Measurements from ENCODE around the gene ITPR3. TPM values are rescaled to one million over a fixed set of nuclear protein-coding genes. Genes with fewer than 3 reads are reported as not detected.

ITPR3 gene
- total RNA-seq, 3 donors from 2014 or later (not counting 1 experiment from before 2014, with no cell fraction given) = 45.5 to 66.7 (median 46.0) TPM

DNA sequence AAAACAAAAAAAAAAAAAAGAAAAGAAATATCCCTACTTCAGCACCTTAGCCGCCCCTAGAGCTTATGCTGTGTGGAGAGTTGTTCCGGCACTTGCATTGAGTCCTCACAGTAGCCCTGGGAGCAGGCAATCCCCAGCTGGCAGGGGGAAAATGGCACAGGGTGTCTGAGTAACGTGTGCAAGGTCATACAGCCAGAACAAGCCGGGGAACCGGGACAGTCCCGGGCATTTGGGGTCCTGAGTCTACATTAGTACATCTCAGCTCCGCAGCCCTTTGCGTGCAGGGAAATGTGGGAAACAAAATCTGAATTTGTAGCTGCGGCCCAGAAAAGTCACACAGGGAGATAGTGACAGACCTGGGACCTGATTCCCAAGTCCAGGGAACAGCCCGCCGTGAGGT is 44.5 kb upstream of the ITPR3 start:
- H3K27ac ChIP-seq (ENCODE audit: low read length) = no peak overlapping the region
- no peaks in the 10 kb centered on the region for H3K9me3 Mint-ChIP-seq
- no peaks in the 10 kb centered on the region for H3K27me3 ChIP-seq (ENCODE audit: control insufficient read depth, insufficient read depth, low read length)
- no peak overlapping the region for H3K4me3 ChIP-seq (ENCODE audit: low read length)
- no peaks in the 10 kb centered on the region for H3K36me3 Mint-ChIP-seq
- TF ChIP-seq CTCF (IDR thresholded peaks at IDR 0.05) = no peak
- H3K4me1 ChIP-seq (ENCODE audit: control insufficient read depth, insufficient read depth, low read length) = peaks cover 41% of the 10 kb centered on the region
- H3K36me3 ChIP-seq (ENCODE audit: control insufficient read depth, insufficient read depth, low read length) = peaks cover 44% of the 10 kb centered on the region
- no peak for DNase-seq
- peaks cover 18 to 39% of the 10 kb centered on the region in 2 donors for H3K4me1 Mint-ChIP-seq
- no peaks in the 10 kb centered on the region for H3K27me3 Mint-ChIP-seq (ENCODE audit: low read depth in 2 of 2)
- WGBS (ENCODE audit: insufficient coverage) = 86% methylated on average over 11 of the region's 11 CpGs
- H3K27ac Mint-ChIP-seq = peak overlapping the region; percentile 45 to 99
- no peak for ATAC-seq
- peak overlapping the region; percentile 6 for H3K4me3 Mint-ChIP-seq
- no peaks in the 10 kb centered on the region for H3K9me3 ChIP-seq (ENCODE audit: control insufficient read depth, insufficient read depth, low read length)
- intact Hi-C loops (cut with micrococcal nuclease) = loop anchor here (10.0 kb wide), 2 partner anchors 122 to 232 kb away; partner anchors contain the start of gene ZBTB9

DNA sequence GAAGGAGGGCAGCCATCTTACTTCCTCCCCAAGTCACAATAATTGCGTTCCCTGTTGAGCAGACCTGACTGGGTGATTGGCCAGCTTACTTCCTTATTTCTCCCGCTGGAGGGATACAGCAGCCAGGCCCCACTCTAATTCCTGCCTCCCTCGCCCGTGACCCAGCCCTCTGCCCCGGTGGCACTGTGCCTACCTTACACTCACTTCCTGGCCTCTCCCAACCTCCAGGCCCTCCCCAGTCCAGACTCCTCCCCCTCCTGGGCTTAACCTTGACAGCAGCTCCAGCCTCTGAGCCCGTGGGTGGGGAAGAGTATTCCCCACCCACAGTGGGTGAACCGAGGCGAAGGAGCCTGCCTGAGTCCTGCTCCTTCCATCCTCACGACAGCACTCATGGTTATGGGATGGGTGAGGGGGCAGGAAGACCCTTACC is 44.0 kb upstream of the ITPR3 start:
- Mint-ChIP-seq H3K27me3 (ENCODE audit: low read depth in 2 of 2) (no peaks in the 10 kb centered on the region), H3K27ac (peak overlapping the region; percentile 45 to 99), H3K4me1 (peaks cover 14 to 35% of the 10 kb centered on the region in 2 donors), H3K4me3 (peak overlapping the region; percentile 13), H3K9me3 (no peaks in the 10 kb centered on the region), H3K36me3 (no peaks in the 10 kb centered on the region)
- Histone ChIP-seq H3K4me3 (ENCODE audit: low read length) (no peak overlapping the region), H3K4me1 (ENCODE audit: control insufficient read depth, insufficient read depth, low read length) (peaks cover 36% of the 10 kb centered on the region), H3K9me3 (ENCODE audit: control insufficient read depth, insufficient read depth, low read length) (no peaks in the 10 kb centered on the region), H3K27me3 (ENCODE audit: control insufficient read depth, insufficient read depth, low read length) (no peaks in the 10 kb centered on the region), H3K36me3 (ENCODE audit: control insufficient read depth, insufficient read depth, low read length) (peaks cover 44% of the 10 kb centered on the region), H3K27ac (ENCODE audit: low read length) (no peak overlapping the region)
- intact Hi-C loops (cut with micrococcal nuclease) = loop anchor here (10.0 kb wide), 2 partner anchors 122 to 232 kb away; partner anchors contain the start of gene ZBTB9
- 52% methylated on average over 8 of the region's 9 CpGs for WGBS (ENCODE audit: insufficient coverage)
- DNase-seq (no peak), ATAC-seq (no peak)
- no peak for TF ChIP-seq CTCF (IDR thresholded peaks at IDR 0.05)

GRCh38 chr6:33577718-33578117 is 43.4 kb upstream of the ITPR3 start:
- Histone ChIP-seq H3K4me3 (ENCODE audit: low read length) (no peak overlapping the region), H3K27ac (ENCODE audit: low read length) (peak overlapping the region; percentile 81), H3K9me3 (ENCODE audit: control insufficient read depth, insufficient read depth, low read length) (no peaks in the 10 kb centered on the region), H3K4me1 (ENCODE audit: control insufficient read depth, insufficient read depth, low read length) (peaks cover 33% of the 10 kb centered on the region), H3K27me3 (ENCODE audit: control insufficient read depth, insufficient read depth, low read length) (no peaks in the 10 kb centered on the region), H3K36me3 (ENCODE audit: control insufficient read depth, insufficient read depth, low read length) (peaks cover 44% of the 10 kb centered on the region)
- Mint-ChIP-seq H3K4me3 (peak overlapping the region; percentile 92), H3K4me1 (peaks cover 14 to 31% of the 10 kb centered on the region in 2 donors), H3K27ac (peak overlapping the region; percentile 91 to 99), H3K36me3 (no peaks in the 10 kb centered on the region), H3K27me3 (ENCODE audit: low read depth in 2 of 2) (no peaks in the 10 kb centered on the region), H3K9me3 (no peaks in the 10 kb centered on the region)
- no peak for TF ChIP-seq CTCF (IDR thresholded peaks at IDR 0.05)
- WGBS (ENCODE audit: insufficient coverage) = 88% methylated on average over 6 of the region's 6 CpGs
- ATAC-seq (no peak), DNase-seq (no peak)
- intact Hi-C loops (cut with micrococcal nuclease) = loop anchor here (10.0 kb wide), 2 partner anchors 123 to 233 kb away; partner anchors contain the start of gene ZBTB9

- Histone ChIP-seq H3K9me3 (ENCODE audit: control insufficient read depth, insufficient read depth, low read length) (no peaks in the 10 kb centered on the region), H3K27me3 (ENCODE audit: control insufficient read depth, insufficient read depth, low read length) (no peaks in the 10 kb centered on the region), H3K36me3 (ENCODE audit: control insufficient read depth, insufficient read depth, low read length) (peaks cover 44% of the 10 kb centered on the region), H3K27ac (ENCODE audit: low read length) (peak overlapping the region; percentile 81), H3K4me1 (ENCODE audit: control insufficient read depth, insufficient read depth, low read length) (peaks cover 33% of the 10 kb centered on the region), H3K4me3 (ENCODE audit: low read length) (peak overlapping the region; percentile 85)
- peaks cover 14 to 31% of the 10 kb centered on the region in 2 donors for H3K4me1 Mint-ChIP-seq
- peak overlapping the region; percentile 92 for H3K4me3 Mint-ChIP-seq
- DNase-seq (no peak), ATAC-seq (no peak)
- intact Hi-C loops (cut with micrococcal nuclease) = loop anchor here (10.0 kb wide), 2 partner anchors 123 to 233 kb away; partner anchors contain the start of gene ZBTB9
- no peak for TF ChIP-seq CTCF (IDR thresholded peaks at IDR 0.05)
- WGBS (ENCODE audit: insufficient coverage) = 74% methylated on average over 7 of the region's 7 CpGs
- peak overlapping the region; percentile 91 to 99 for H3K27ac Mint-ChIP-seq
- no peaks in the 10 kb centered on the region for H3K27me3 Mint-ChIP-seq (ENCODE audit: low read depth in 2 of 2)
- H3K9me3 Mint-ChIP-seq = no peaks in the 10 kb centered on the region
- H3K36me3 Mint-ChIP-seq = no peaks in the 10 kb centered on the region
Measured at GRCh38 chr6:33578164-33578563, 43.0 kb upstream of the ITPR3 start.

Measured in natural killer cell (primary cell).